Esophagus squamous epithelium (tissue), 4 donors: ENCODE results near the gene PPT2.

Experiments used
- POLR2A ChIP-seq, 4 donors: fragments of 450-650 bp; IDR thresholded peaks; one replicate each; pipeline ENCODE4 v1.6.1; 2017; ENCODE audit warnings: antibody characterized with exemption in 4 of 4, mild to moderate bottlenecking in 4 of 4, moderate library complexity in 3 of 4
- TF ChIP-seq, protein P1 (sequence below), 6 experiments: fragments of 450-650 bp in 4 of 6; fragments of 200-600 bp in 2 of 6; sonication (generic) in 2 of 6; IDR thresholded peaks; one replicate each; pipeline ENCODE4 v1.5.1; 2016 to 2019; ENCODE audit warnings: antibody characterized with exemption in 6 of 6, mild to moderate bottlenecking in 4 of 6, moderate library complexity in 4 of 6

DNA sequence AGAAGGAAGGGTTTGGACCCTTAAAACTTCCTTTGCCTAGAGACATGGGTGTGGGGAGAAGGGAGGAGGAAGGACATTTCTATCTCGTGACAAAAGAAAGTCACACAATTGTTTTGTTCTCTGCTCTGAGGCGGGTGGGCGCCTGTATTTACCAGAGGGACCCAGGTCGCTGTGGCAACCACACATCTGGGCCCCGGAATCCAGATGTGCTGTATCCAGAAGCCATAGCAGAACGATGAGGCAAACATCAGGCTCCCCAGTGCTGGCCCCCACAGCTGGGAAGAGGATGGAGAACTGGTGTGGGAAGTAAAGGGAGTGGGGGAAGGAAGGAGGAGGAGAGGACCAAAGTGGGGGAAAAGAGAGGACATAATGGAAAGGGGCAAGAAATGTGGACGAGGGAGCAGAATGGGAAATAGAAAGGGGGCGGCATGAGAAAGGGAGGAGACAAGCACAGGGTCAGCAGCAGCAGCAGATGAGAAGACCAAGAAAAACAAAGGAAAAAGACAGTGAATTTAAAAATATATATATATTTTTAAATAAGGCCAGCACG lies 41.4 kb upstream of the PPT2 start:
- TF ChIP-seq POLR2A (IDR thresholded peaks at IDR 0.05), result no peak
- TF ChIP-seq, protein P1, sequence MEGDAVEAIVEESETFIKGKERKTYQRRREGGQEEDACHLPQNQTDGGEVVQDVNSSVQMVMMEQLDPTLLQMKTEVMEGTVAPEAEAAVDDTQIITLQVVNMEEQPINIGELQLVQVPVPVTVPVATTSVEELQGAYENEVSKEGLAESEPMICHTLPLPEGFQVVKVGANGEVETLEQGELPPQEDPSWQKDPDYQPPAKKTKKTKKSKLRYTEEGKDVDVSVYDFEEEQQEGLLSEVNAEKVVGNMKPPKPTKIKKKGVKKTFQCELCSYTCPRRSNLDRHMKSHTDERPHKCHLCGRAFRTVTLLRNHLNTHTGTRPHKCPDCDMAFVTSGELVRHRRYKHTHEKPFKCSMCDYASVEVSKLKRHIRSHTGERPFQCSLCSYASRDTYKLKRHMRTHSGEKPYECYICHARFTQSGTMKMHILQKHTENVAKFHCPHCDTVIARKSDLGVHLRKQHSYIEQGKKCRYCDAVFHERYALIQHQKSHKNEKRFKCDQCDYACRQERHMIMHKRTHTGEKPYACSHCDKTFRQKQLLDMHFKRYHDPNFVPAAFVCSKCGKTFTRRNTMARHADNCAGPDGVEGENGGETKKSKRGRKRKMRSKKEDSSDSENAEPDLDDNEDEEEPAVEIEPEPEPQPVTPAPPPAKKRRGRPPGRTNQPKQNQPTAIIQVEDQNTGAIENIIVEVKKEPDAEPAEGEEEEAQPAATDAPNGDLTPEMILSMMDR (IDR thresholded peaks at IDR 0.05), result no peak
